Measurements from ENCODE around the gene IL19.
"Not testable (repeated sequence)": the region's sequence is repeated elsewhere in the genome, so short reads cannot be mapped to it uniquely, and the experiment has no call there.

Gene IL19

DNA sequence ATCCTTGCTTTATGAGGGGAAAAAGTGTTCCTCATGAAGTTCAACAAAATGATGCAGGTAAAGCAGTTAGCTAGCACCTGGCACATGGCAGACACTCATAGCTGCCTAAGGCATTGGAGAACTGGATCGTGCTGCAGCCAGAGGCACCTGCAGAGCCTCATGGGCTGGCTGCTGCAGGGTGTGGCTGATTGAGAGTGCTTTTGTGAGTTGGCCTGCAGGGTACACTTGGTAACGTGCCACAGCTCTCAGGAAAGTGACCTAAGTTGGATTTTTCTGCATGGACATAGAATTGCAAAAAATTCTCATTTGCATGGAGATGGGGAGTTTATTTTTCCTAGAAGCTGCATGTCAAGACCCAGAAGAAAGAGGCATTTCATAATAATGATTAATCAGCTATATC is 63.2 kb downstream of the IL19 start:
- no peak for DNase-seq (ENCODE audit: low read depth)

DNA sequence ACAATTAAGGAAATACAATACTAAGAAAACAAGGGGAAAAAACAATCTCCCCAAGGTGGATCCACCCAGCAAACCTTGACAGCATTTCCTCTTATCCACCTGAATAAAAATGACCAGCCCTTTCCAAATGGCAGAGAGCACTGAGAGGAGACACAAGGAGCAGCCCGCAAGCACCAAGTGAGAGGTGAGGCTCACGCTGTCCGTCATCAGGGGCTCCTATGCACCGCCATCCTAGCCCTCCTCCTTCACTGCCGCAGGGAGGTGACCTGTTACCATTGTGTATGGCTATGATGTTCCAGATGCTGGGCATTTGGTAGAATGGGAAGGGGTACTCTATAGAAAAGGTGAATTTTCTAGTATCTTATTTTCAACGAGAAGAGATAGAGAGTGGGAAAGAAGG is 63.6 kb downstream of the IL19 start:
- no peak for DNase-seq (ENCODE audit: low read depth)

DNA sequence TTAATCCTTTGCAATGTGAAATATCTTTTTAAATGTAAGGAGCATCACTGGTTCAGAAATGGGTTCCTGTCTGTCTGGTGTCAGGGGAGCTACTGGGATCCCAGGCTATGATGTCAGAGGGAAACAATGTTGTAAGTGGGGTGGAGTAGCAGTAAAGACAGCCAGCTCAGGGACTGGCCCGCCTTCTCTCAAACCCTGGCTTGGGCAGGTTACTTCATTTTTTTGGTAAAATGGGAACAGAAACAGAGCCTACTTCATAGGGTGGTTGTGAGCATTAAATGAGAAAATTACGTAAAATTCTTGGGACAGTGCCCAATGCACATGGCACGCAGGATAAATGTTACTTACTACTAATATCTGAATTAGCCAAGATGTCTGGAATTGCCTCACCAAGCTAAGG is 64.1 kb downstream of the IL19 start:
- no peak for DNase-seq (ENCODE audit: low read depth)

DNA sequence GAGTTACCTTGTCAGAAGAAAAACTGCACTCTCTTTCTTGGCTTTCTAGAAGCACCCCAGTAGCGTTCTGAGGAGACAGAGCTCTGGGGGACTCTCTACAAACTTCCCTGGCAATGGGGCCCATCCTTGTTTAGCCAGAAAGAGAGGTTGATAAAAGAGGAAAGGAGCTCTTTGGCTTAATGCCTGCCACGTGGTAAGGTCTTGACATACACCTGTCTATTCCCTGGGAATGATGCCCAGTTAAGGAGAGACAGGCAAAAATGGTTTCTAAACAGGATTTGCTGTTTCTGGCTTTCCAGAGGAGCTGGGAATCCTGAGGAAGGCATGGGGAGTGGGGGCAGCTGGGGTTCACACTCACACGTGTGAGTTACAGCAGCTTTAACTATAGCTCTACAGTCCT is 64.6 kb downstream of the IL19 start:
- DNase-seq (ENCODE audit: low read depth), result no peak

DNA sequence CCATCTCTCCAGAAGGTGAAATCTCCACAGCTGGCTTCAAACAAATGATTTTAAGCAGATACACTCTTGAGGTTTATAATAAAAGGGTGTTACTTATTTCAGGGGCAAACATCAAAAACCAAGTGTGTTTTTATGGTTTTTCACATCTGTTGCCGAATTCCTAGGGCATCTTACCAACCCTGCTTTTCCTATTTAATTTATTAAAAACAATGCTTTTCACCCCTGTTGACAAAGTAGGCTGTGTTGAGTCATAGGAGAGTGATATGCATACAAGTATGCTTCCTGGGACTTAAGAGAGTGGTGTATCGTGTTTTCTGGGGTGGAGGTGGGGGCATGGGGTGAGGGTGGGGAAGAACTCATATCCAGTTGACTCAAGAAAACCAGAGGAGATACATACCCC is 65.5 kb downstream of the IL19 start:
- DNase-seq (ENCODE audit: low read depth), result no peak

DNA sequence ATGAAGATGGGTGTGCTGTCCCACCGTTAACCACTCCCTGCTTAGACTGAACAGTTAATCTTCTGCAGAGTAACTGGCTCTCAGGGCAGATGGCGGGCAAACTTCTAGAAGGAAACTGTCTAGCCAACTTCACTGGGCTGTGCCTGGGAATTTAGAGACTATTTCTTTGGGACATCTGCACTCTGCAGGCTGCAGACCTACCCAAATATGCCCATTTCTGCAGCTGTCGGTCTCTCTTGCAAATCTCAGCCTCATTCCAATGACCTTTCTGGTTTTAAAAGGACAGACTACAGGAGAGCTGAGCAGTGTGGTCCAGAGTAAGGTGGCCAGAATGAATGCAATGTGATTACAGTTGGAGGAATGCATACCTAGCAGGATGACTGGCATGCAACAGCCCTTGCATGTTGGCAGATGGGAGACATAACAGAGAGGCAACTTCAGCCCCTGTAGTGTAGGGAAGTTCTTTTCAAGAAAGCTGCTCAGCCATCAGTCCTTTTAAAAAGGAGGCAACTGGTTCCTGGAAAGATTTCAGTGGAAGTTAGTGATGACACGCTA is 68.5 kb downstream of the IL19 start:
- no peak for DNase-seq (ENCODE audit: low read depth)

DNA sequence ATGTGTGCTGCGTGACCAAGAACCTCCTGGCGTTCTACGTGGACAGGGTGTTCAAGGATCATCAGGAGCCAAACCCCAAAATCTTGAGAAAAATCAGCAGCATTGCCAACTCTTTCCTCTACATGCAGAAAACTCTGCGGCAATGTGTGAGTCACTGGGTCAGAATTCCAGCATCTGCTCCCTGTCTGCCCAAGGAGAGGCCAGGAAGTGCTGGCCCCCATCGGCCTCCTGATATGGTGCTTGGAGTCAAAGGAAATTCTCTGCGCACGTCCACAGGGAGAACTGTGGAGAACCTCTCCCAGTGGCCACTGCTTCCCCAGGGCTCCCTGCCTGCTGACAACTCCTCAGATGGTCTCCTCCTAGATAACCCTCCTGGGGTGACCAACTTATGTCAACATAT is 69.3 kb downstream of the IL19 start:
- DNase-seq (ENCODE audit: low read depth), result no peak

DNA sequence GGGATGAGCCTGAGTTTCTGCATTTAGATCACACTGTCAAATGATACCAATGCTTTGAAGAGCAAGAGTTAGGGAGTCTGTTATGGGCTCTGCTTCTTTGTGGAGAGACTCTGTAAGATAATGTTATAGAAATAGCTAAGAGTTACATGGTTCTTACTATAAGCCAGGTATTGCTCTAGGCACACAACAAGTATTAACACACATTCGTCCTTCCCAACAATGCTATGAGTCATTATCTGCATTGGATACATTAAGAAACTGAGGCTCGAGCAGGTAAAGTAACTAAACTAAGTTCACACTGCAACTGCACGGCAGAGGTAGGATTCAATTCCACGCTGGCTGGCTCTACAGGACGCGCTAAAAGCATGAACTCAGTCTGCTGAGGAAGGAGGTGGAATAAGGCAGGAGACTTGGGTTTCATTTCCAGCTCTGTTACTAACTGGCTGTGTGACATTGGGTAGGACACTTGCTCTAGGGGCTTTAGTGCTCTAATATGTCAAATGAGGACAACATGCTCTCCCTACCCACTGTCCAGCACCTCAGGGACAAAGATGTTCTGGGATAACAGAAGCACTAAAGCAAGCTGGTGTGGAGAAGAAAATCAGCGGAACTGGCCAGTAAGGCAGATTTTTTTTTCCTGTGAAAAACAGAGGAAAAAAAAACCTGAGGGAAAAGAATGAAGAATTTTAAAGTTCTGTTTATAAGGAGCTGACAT is 71.2 kb downstream of the IL19 start:
- DNase-seq (ENCODE audit: low read depth), result no peak

DNA sequence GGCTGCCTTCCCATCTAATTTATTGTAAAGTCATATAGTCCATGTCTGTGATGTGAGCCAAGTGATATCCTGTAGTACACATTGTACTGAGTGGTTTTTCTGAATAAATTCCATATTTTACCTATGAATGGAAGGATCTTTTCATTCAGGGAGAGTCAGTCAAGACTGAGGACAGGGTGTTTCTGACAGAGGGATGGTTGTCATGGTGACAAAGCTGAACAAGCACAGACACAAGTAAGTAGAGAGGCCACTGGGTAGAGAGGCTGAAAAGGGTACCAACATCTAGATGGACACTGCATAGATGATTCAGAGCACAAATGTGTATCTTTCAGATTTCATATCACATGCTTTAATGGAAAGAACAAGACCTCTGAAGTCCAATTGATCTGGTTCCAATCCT is 72.3 kb downstream of the IL19 start:
- no peak for DNase-seq (ENCODE audit: low read depth)

DNA sequence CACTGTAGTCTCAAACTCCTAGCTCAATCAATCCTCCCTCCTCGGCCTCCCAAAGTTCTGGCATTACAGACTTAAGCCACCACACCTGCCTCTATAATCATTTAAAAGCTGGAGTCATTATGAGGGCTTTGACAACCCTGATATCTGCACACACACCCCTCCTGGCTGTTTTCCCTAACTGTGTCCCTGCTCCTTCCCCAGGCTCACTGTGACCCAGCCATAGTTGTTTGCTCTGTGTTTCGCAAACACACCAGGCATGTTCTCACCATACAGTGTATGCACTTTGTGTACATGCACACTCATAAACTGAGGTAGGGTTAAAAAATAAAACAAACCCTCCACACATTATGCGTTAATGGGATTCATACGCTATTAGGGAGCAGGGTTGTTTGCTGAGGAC is 73.1 kb downstream of the IL19 start:
- no peak for DNase-seq (ENCODE audit: low read depth)

DNA sequence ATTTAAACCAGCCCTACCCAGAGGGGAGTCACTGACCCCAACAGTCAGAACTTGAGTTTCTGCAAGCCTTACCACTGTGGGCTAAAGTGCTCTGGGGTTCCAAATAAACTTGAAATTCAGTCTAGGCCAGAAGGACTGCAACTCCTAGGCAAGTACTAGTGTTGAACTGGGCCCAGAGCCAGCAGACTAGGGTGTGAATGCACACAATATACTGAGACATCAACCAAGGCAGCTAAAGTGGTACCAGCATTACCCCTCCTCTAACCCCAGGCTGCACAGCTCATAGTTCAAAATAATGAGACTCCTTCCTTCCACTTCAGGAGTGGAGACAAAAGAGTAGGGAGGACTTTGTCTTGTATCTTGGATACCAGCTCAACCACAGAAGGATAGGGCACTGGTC is 75.9 kb downstream of the IL19 start:
- DNase-seq (ENCODE audit: low read depth), result no peak

DNA sequence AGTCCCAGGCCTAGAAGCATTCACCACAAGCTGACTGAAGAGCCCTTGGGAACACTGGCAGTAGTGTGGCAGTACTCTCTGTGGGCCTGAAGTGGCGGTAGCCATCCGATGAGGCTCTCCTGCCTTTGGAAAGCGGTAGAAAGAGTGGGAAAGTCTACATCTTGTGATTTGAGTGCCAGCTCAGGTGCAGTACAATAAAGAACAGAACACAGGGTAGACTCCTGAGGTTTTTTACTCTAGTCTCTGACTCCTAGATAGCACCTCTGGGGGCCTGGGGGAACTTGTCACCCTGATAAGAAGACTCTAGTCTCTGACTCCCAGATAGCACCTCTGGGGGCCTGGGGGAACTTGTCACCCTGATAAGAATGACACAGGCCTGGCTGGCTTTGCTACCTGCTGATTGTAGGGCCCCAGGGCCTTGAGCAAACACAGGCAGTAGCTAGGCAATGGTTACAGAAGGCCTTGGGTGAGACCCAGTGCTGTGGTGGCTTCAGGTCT is 76.8 kb downstream of the IL19 start:
- no peak for DNase-seq (ENCODE audit: low read depth)

DNA sequence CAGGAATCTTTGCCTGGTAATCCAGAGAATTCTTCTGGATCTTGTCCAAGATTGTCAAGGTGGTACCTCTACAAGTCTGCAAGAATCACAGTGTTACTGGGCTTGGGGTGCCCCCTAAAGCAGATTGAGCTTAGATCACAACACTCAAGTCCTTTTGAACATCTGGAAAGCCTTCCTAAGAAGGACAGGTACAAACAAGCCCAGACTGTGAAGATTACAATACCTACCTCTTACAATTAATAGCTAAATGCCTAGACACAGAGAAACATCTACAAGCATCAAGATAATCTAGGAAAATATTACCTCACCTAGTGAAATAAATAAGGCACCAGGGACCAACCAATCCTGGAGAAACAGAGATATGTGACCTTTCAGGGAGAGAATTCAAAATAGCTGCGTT is 77.4 kb downstream of the IL19 start:
- no peak for DNase-seq (ENCODE audit: low read depth)

DNA sequence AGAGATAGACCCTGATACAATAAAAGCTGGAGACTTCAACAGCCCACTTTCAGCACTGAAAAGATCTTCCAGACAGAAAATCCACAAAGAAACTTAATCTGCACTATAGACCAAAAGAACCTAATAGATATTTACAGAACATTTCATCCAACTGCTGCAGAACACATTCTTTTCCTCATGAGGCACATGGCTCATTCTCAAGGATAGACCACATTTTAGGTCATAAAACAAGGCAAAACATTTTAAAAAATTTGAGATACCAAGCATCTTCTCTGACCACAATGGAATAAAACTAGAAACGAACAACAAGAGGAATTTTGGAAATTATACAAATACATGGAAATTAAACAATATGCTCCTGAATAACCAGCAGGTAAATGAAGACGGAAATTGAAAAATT is 79.8 kb downstream of the IL19 start:
- DNase-seq (ENCODE audit: low read depth), result no peak

DNA sequence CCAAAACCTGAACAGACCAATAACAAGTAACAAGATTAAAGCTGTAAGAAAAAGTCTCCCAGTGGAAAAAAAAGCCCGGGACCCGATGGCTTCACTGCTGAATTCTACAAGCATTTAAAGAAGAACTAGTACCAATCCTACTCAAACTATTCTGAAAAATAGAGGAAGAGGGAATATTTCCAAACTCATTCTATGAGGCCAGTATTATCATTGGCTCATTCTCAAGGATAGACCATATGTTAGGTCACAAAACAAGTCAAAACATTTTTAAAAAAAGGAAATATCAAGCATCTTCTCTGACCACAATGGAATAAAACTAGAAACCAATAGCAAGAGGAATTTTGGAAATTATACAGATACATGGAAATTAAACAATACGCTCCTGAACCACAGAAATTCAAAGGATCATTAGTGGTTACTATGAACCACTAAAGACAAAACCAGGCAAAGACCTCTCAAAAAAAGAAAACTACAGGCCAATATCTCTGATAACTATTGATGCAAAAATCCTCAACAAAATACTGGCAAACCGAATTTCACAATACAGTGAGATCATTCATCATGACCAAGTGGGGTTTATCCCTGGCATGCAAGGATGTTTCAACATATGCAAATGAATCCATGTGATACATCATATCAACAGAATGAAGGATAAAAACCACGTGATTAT is 80.9 kb downstream of the IL19 start:
- no peak for DNase-seq (ENCODE audit: low read depth)

DNA sequence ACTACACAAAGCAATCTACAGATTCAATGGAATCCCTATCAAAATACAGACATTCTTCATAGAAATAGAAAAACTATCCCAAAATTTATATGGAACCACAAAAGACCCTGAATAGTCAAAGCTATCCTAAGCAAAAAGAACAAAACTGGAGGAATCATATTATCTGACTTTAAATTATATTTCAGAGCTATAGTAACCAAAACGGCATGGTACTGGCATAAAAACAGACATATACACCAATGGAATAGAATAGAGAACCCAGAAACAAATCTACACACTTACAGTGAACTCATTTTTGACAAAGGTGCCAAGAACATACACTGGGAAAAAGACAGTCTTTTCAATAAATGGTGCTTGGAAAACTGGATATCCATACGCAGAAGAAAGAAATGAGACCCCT is 82.1 kb downstream of the IL19 start:
- DNase-seq (ENCODE audit: low read depth), result not testable (repeated sequence)

DNA sequence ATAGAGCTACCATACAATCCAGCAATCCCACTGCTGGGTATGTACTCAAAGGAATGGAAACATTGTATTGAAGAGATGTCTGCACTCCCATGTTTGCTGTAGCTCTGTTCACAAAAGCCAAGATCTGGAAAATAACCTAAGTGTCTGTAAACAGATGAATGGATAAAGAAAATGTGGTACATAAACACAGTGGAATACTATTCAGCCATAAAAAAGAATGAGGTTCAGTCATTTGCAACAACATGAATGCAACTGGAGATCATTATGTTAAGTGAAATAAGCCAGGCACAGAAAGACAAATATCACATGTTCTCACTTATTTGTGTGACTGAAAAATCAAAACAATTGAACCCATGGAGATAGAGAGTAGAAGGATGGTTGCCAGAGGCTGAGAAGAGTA is 83.1 kb downstream of the IL19 start:
- not testable (repeated sequence) for DNase-seq (ENCODE audit: low read depth)

DNA sequence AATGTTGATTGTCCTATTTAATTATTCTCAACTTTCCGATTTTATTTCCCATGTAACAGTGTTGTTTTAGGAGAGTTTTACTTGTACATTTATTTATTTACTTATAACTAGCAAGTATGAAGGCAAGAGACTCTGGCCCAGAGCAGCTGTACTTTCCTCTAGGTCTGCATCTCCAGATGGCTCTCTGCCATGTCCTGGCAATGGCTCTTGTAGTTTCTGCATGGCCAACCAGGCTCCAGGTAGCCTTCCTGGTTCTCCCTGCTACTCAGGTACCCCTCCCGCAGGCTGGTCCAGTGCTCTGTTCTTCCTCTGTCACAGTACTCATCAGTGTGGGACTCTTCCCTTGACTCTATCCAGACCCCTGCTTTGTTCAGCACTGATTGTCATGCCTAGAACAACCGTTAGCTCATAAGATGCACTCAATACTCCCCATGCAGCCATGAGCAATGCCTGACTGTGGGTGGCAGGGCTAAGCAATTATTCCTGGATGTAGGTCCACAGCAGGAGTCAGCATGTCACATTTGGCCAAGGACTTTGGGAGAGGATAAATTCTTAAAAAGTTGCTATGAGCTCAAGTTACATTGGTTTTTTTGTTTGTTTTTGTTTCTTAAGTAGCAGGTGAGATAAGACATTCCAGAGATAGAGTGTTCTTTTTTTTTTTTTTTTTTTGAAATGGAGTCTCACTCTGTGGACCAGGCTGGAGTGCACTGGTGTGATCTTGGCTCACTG is 84.0 kb downstream of the IL19 start:
- no peak for DNase-seq (ENCODE audit: low read depth)

DNA sequence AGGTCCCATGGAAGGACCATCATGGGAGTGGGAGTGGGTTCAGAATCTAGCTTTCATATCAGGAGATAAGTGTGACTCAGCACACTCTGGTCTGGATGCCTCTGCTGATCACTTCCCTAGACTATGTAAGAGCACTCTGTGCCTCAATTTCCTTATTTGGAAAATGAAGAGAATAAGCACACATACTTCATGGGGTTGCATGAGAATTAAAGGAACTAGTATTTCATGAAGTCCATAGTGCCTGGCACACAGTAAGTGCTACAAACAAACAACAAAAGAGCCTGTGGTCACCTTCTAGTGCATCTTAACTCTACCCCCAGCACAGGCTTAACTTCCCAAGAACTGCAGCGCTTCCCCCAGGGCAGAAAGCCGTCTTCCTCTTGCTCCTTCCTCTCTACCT is 85.3 kb downstream of the IL19 start:
- no peak for DNase-seq (ENCODE audit: low read depth)

DNA sequence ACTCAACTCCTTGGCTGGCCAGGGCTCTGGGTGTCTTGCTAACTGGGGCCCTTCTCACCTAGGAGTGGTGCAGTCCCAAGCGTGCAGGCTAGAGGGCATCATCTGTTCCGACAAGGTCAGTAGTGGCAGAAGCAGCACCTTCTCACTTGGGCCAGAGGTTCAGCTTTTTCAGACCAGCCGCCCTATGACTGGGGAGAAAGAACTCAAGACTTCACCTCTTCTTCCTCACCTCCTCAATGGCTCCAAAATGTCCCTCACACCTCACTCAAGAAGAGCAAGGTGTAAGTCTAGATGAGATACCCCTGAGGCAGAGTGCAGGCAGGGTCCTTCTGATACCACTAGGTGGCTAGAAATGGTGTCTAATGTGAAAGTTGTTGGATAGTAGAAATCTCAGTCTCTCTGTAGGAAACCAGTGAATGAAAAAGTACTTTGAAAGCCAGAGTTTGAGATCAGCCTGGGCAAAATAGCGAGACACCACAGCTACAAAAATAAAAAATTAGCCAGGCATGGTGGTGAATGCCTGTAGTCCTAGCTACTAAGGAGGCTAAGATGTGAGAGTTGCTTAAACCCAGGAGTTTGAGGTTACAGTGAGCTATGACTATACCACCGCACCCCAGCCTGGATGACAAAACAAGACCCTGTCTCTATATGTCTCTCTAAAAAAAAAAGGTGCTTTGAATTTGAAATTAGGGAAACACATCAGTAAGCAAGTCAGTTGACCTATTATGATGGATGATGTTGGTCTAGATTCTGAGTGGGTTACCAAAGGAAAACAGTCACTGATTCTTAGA is 86.3 kb downstream of the IL19 start:
- DNase-seq (ENCODE audit: low read depth), result no peak

DNA sequence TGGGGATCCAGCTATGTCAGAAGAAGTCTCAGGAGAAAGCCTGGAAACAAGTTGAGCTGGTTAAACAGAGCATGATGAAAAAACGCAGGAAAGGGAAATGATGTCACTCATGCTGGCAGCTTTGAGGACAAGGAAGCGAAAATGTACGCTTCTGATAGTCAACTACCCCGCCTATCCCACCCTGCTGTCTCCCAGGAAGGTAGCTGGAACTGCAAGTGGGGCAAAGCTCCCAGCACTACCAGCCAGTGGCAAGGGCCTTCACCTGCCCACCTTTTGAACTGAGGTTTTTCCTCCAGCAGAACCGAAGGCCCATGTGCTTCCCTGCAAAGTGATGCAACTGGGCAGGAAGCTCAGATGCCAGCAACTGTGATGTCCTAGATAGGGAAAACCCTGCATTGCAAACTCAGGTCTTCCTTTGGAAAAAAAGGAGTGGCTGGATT is 88.5 kb downstream of the IL19 start:
- no peak for DNase-seq (ENCODE audit: low read depth)

DNA sequence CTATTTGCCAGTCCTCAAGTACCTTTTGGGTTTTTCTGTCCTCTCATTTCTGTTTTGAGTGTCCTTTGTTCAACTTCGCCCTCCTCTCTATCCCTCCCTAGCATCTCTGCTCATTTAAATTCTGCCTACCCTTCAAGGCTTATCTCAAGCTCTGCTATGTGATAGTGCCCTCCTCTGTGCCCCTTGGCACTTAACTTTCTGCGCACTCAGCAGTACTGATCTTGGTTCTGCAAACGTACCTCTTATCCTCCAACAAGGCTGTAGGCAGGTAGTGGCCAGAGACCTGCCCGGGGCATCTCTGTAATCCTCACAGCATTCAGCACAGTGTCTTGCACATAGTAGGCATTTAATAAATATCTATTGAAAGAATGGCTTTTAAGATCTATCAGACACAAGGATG is 89.6 kb downstream of the IL19 start:
- no peak for DNase-seq (ENCODE audit: low read depth)

All from stimulated activated CD8-positive, alpha-beta memory T cell treated with anti-CD3 and anti-CD28 coated beads, Interleukin-15, amount 100 ng/mL, for 1 hour (primary cell).